Cortex of kidney (tissue), 1 donor: ENCODE measurements around the gene BTN1A1.
"Not testable (repeated sequence)": the region's sequence is repeated elsewhere in the genome, so short reads cannot be mapped to it uniquely, and the experiment has no call there.

Experiments used
- DNase-seq: peaks from one replicate; lab custom pipeline; 2025; lab: John Stamatoyannopoulos, UW

Gene BTN1A1

GRCh38 chr6:26476896-26477295, 23.2 kb upstream of the BTN1A1 start:
- DNase-seq, result no peak

GRCh38 chr6:26477426-26477825, 22.7 kb upstream of the BTN1A1 start:
- no peak for DNase-seq

GRCh38 chr6:26478100-26478984, 21.8 kb upstream of the BTN1A1 start:
- DNase-seq, result no peak

GRCh38 chr6:26478985-26479278, 21.2 kb upstream of the BTN1A1 start:
- DNase-seq, result no peak

GRCh38 chr6:26482338-26482737, 17.8 kb upstream of the BTN1A1 start:
- no peak for DNase-seq

GRCh38 chr6:26483727-26484126, 16.4 kb upstream of the BTN1A1 start:
- no peak for DNase-seq

GRCh38 chr6:26484161-26484560, 15.9 kb upstream of the BTN1A1 start:
- DNase-seq, result no peak

- no peak for DNase-seq
Observed at GRCh38 chr6:26485112-26485780, 14.9 kb upstream of the BTN1A1 start.

- no peak for DNase-seq
Observed at GRCh38 chr6:26486358-26486757, 13.7 kb upstream of the BTN1A1 start.

- DNase-seq, result no peak
Observed at GRCh38 chr6:26487466-26487865, 12.6 kb upstream of the BTN1A1 start.

GRCh38 chr6:26489996-26490964, 9.8 kb upstream of the BTN1A1 start:
- DNase-seq, result no peak

GRCh38 chr6:26491604-26492003, 8.5 kb upstream of the BTN1A1 start:
- no peak for DNase-seq

GRCh38 chr6:26493258-26493657, 6.8 kb upstream of the BTN1A1 start:
- DNase-seq, result no peak

GRCh38 chr6:26494117-26494516, 6.0 kb upstream of the BTN1A1 start:
- no peak for DNase-seq

- DNase-seq, result no peak
Observed at GRCh38 chr6:26495281-26495680, 4.8 kb upstream of the BTN1A1 start.

GRCh38 chr6:26497610-26498009, 2.5 kb upstream of the BTN1A1 start:
- DNase-seq, result no peak

GRCh38 chr6:26501482-26501986, 1.4 kb downstream of the BTN1A1 start:
- DNase-seq, result no peak

GRCh38 chr6:26502165-26502564, 2.1 kb downstream of the BTN1A1 start:
- DNase-seq, result no peak

- no peak for DNase-seq
Observed at GRCh38 chr6:26502626-26503025, 2.5 kb downstream of the BTN1A1 start.

- DNase-seq, result no peak
Observed at GRCh38 chr6:26507658-26508057, 7.6 kb downstream of the BTN1A1 start.

GRCh38 chr6:26511033-26511432, 10.9 kb downstream of the BTN1A1 start:
- DNase-seq, result not testable (repeated sequence)

GRCh38 chr6:26514984-26515383, 14.9 kb downstream of the BTN1A1 start:
- DNase-seq, result no peak
